Gastroesophageal sphincter (tissue), 3 donors: ENCODE data around the gene GJA5.

ENCODE experiments used
- EP300 ChIP-seq: sonication (generic); formaldehyde crosslinking; IDR thresholded peaks from one replicate; pipeline ENCODE4 v1.6.1; 2017; ENCODE audit warnings: antibody characterized with exemption, mild to moderate bottlenecking
- POLR2A ChIP-seq, 2 donors: fragments of 450-650 bp; IDR thresholded peaks; one replicate each; pipeline ENCODE4 v1.6.1; 2017; ENCODE audit warnings: antibody characterized with exemption in 2 of 2, mild to moderate bottlenecking in 2 of 2, moderate library complexity in 1 of 2
- TF ChIP-seq, protein P1 (sequence below), 4 experiments: fragments of 200-600 bp in 2 of 4; fragments of 450-650 bp in 2 of 4; sonication (generic) in 1 of 4; IDR thresholded peaks; one replicate each; pipeline ENCODE4 v1.5.1; 2017 to 2019; ENCODE audit warnings: antibody characterized with exemption in 4 of 4, mild to moderate bottlenecking in 2 of 4, moderate library complexity in 2 of 4

DNA sequence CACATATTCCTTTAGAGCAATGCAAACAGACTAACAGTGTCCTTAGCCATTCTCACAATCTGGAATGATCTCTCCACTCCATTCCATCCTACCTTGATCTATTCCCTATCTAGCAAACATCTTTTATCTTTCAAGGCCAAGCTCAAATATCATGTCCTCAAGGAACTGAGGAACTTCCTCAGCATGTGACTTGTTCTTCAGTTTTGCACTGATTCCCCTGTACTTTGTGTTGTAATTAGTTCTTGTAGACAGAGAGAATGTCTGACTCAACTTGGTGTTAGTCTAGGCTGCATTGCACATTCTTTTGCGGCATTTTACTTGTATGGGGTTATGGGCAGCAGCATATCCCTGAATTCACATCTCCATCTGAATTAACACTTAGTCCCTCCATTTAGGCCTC is 31.5 kb upstream of the GJA5 start:
- no peak for TF ChIP-seq POLR2A (IDR thresholded peaks at IDR 0.05)
- TF ChIP-seq EP300, result no peak
- TF ChIP-seq, protein P1, sequence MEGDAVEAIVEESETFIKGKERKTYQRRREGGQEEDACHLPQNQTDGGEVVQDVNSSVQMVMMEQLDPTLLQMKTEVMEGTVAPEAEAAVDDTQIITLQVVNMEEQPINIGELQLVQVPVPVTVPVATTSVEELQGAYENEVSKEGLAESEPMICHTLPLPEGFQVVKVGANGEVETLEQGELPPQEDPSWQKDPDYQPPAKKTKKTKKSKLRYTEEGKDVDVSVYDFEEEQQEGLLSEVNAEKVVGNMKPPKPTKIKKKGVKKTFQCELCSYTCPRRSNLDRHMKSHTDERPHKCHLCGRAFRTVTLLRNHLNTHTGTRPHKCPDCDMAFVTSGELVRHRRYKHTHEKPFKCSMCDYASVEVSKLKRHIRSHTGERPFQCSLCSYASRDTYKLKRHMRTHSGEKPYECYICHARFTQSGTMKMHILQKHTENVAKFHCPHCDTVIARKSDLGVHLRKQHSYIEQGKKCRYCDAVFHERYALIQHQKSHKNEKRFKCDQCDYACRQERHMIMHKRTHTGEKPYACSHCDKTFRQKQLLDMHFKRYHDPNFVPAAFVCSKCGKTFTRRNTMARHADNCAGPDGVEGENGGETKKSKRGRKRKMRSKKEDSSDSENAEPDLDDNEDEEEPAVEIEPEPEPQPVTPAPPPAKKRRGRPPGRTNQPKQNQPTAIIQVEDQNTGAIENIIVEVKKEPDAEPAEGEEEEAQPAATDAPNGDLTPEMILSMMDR (IDR thresholded peaks at IDR 0.05), result no peak
